BJ (cell line): ENCODE results near the gene CASKIN1. TPM values are rescaled to one million over a fixed set of nuclear protein-coding genes. Genes with fewer than 3 reads are reported as not detected.

ENCODE experiments used
- CTCF ChIA-PET: fragments of 350-600 bp; formaldehyde crosslinking; extraction: SDS; loops from one replicate; lab custom pipeline; 2021; ENCODE audit warnings: antibody characterized with exemption, inconsistent platforms; lab: Yijun Ruan, JAX
- POLR2A ChIA-PET: fragments of 300-600 bp; sonication (Branson Sonifier 250); formaldehyde crosslinking; extraction: SDS; loops from one replicate; lab custom pipeline; 2021; ENCODE audit warnings: antibody characterized with exemption; lab: Charles Lee
- DNase-seq: peaks from one replicate; pipeline ENCODE4 v3.0.0-alpha.2; 2011; ENCODE audit warnings: low read depth
- H3K27me3 ChIP-seq: 2 replicates; pipeline ENCODE4 v1.6.0; 2011; ENCODE audit warnings: low read length; ENCODE audit not compliant: control insufficient read depth, insufficient read depth
- H3K36me3 ChIP-seq: 2 replicates; pipeline ENCODE4 v1.5.1; 2011; ENCODE audit warnings: low read length; ENCODE audit not compliant: control insufficient read depth, insufficient read depth
- H3K4me3 ChIP-seq: 2 replicates; pipeline ENCODE4 v1.5.1; 2011; ENCODE audit warnings: low read depth, mild to moderate bottlenecking, control low read depth, low read length
- polyA plus RNA-seq: library from polyadenylated mRNA; depleted of rRNA; stranded (reverse); fragments of >200 nt; gene quantifications from 2 replicates; pipeline ENCODE4 v1.2.3, GENCODE V29; 2011
- TF ChIP-seq, protein P1 (sequence below): IDR thresholded peaks from 2 replicates; pipeline ENCODE4 v1.5.1; 2011; ENCODE audit warnings: low read depth, mild to moderate bottlenecking, control low read depth, inconsistent platforms, low read length, moderate library complexity; ENCODE audit not compliant: insufficient read depth

Gene CASKIN1
- polyA plus RNA-seq, 1 experiment = 0.01 TPM

DNA sequence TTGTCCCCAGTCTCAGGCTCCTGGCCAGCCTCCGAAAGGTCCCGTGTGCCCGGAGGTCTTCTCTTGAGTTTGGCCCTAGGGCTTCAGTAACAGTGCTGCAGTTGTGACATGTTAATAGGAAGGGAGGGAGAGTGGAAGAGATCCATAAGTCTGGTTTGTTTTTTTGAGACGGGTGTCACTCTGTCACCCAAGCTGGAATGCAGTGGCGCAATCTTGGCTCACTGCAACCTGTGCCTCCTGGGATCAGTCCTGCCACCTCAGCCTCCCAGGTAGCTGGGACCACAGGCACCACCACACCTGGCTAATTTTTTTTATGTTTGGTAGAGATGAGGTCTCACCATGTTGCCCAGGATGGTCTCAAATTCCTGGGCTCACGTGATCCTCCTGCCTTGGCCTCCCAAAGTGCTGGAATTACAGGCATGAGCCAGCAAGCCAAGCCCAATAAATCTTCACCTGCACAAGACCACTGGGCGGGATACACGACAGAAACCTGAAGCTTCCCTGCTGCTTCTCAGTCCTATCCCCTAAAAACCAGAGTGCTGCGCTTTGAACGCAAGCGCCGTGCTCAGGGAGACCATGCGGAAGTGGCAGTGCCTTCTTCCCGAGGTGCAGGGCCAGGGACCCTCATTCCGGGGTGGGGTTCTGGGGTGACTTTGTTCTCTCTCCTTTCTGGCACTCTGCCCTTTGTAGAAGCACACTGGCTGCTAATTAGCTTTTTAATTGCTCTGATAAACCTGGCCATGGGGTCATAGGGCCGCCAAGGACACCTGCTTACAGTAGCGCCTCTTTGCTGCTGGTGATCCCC lies 29.9 kb downstream of the CASKIN1 start:
- Histone ChIP-seq H3K36me3 (peaks cover 23% of the 10 kb centered on the region), H3K27me3 (no peaks in the 10 kb centered on the region), H3K4me3 (no peak overlapping the region)
- ChIA-PET CTCF (no interaction called here), POLR2A (no interaction called here)
- no peak for DNase-seq
- TF ChIP-seq, protein P1, sequence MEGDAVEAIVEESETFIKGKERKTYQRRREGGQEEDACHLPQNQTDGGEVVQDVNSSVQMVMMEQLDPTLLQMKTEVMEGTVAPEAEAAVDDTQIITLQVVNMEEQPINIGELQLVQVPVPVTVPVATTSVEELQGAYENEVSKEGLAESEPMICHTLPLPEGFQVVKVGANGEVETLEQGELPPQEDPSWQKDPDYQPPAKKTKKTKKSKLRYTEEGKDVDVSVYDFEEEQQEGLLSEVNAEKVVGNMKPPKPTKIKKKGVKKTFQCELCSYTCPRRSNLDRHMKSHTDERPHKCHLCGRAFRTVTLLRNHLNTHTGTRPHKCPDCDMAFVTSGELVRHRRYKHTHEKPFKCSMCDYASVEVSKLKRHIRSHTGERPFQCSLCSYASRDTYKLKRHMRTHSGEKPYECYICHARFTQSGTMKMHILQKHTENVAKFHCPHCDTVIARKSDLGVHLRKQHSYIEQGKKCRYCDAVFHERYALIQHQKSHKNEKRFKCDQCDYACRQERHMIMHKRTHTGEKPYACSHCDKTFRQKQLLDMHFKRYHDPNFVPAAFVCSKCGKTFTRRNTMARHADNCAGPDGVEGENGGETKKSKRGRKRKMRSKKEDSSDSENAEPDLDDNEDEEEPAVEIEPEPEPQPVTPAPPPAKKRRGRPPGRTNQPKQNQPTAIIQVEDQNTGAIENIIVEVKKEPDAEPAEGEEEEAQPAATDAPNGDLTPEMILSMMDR = no peak

GRCh38 chr16:2165861-2166260 lies 30.5 kb downstream of the CASKIN1 start:
- H3K27me3 ChIP-seq = no peaks in the 10 kb centered on the region
- POLR2A ChIA-PET = no interaction called here
- TF ChIP-seq, protein P1 = no peak
- H3K4me3 ChIP-seq = no peak overlapping the region
- CTCF ChIA-PET = no interaction called here
- DNase-seq = no peak
- peaks cover 20% of the 10 kb centered on the region for H3K36me3 ChIP-seq

- CTCF ChIA-PET = no interaction called here
- H3K36me3 ChIP-seq = peaks cover 17% of the 10 kb centered on the region
- DNase-seq = no peak
- no peaks in the 10 kb centered on the region for H3K27me3 ChIP-seq
- H3K4me3 ChIP-seq = no peak overlapping the region
- POLR2A ChIA-PET = no interaction called here
- TF ChIP-seq, protein P1 = no peak
Measured at GRCh38 chr16:2163211-2163881, 33.1 kb downstream of the CASKIN1 start.

GRCh38 chr16:2162676-2163118 lies 33.7 kb downstream of the CASKIN1 start:
- TF ChIP-seq, protein P1 = no peak
- no peak for DNase-seq
- ChIA-PET CTCF (no interaction called here), POLR2A (no interaction called here)
- Histone ChIP-seq H3K4me3 (no peak overlapping the region), H3K36me3 (peaks cover 17% of the 10 kb centered on the region), H3K27me3 (no peaks in the 10 kb centered on the region)

DNA sequence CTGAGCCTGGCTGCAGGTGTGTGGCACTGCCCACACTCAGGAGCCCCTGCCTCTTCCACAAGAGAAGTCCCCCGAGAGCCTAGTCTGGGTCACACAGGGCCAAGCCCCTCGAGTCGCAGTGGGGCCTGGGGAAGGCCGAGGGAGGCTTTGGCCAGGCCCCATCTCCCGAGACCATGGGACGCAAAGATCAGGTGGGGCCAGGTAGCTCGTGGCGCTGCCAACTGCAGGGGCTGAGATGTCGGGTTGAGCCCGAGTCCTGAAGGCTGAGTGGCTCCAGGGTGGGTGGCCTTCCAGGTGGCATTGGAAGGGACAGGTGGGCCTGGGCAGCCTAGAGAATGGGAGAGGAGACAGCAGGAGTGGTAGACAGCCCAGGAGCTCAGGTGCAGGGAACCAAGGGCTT lies 34.5 kb downstream of the CASKIN1 start:
- no peak overlapping the region for H3K4me3 ChIP-seq
- no peak for DNase-seq
- TF ChIP-seq, protein P1 = no peak
- peaks cover 13% of the 10 kb centered on the region for H3K36me3 ChIP-seq
- POLR2A ChIA-PET = no interaction called here
- CTCF ChIA-PET = no interaction called here
- no peaks in the 10 kb centered on the region for H3K27me3 ChIP-seq
